Measurements from ENCODE around the gene LPXN. TPM values are rescaled to one million over a fixed set of nuclear protein-coding genes. Genes with fewer than 3 reads are reported as not detected.

Gene LPXN
- total RNA-seq, result 3.1 and 3.2 TPM in 2 replicates
- polyA plus RNA-seq, result 2.3 and 3.7 TPM in 2 replicates

DNA sequence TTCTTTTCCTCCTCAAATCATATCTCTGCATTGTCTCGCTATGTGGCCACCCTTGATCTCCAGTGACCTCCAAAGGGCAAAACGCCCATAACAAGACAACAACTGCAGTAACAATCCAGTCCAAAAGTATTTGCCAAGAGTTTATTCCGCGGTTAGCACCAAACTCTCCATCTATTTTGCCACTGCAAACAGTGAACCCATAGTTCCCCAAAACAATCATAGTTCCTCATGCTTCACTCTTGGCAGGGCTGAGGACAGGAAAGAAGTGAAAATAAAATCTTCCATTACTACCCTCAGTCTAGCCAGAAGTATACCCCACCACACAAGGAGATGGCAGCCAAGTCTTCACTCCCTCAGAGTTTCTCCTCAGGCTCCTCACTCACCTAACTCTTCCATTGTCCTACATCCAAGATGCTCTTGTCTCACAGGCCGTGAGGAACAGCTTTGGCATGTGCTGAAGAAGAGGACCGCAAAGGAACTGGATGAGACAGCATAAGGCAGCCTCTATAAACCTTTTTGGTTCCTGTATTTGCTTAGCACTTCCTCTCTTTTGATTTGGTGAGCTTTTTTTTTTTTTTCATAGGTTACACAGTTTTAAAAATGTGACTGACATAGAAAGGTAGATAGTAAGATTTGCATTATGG is at the start of gene LPXN:
Gene LPXN (minus strand): TSS at position 480 of the 644 bp plus-strand sequence. CDS start 84 bp downstream, at position 396.
- Histone ChIP-seq H3K4me2 (peak within 1 kb of the TSS; percentile 88), H2AFZ (no peak within 1 kb of the TSS), H3K4me1 (ENCODE audit: insufficient read depth) (peaks cover 6% of the 10 kb centered on the region), H3K27ac (peak within 1 kb of the TSS; percentile 98), H4K20me1 (ENCODE audit: insufficient read depth, poor library complexity, severe bottlenecking) (no peaks in the 10 kb centered on the region), H3K36me3 (replicated peaks; ENCODE audit: insufficient read depth, low read depth) (no peaks in the 10 kb centered on the region), H3K4me3 (no peak within 1 kb of the TSS), H3K9me2 (replicated peaks; ENCODE audit: insufficient read depth) (no peaks in the 10 kb centered on the region), H3K27me3 (no peaks in the 10 kb centered on the region), H3K79me2 (peaks cover 24% of the 10 kb centered on the region), H3K9me3 (ENCODE audit: low read depth) (no peaks in the 10 kb centered on the region)
- 96% methylated on average over 6 of the region's 6 CpGs for WGBS (ENCODE audit: low lambda C conversion rate, missing lambda C conversion rate)
- TF ChIP-seq CTCF (IDR thresholded peaks at IDR 0.05; ENCODE audit: poor library complexity), result no peak
- TF ChIP-seq EZH2 (IDR thresholded peaks at IDR 0.05; ENCODE audit: borderline replicate concordance), result no peak
- DNase-seq (ENCODE audit: low spot score), result no peak

- no peaks in the 10 kb centered on the region for H3K4me1 ChIP-seq (ENCODE audit: insufficient read depth)
- no peak overlapping the region for H2AFZ ChIP-seq
- H3K27ac ChIP-seq, result no peak overlapping the region
- H3K4me2 ChIP-seq, result no peak overlapping the region
- DNase-seq (ENCODE audit: low spot score), result no peak
- H3K79me2 ChIP-seq, result no peaks in the 10 kb centered on the region
- TF ChIP-seq EZH2phosphoT487 (IDR thresholded peaks at IDR 0.05; ENCODE audit: low read depth, severe bottlenecking, unreplicated experiment) (no peak), EZH2 (IDR thresholded peaks at IDR 0.05; ENCODE audit: borderline replicate concordance) (no peak), CTCF (IDR thresholded peaks at IDR 0.05; ENCODE audit: poor library complexity) (no peak)
- H3K9me3 ChIP-seq (ENCODE audit: low read depth), result no peaks in the 10 kb centered on the region
- 100% methylated on average over 4 of the region's 4 CpGs for WGBS (ENCODE audit: low lambda C conversion rate, missing lambda C conversion rate)
- peaks cover 4% of the 10 kb centered on the region for H3K36me3 ChIP-seq (replicated peaks; ENCODE audit: insufficient read depth, low read depth)
- H4K20me1 ChIP-seq (ENCODE audit: insufficient read depth, poor library complexity, severe bottlenecking), result no peaks in the 10 kb centered on the region
- H3K4me3 ChIP-seq, result no peak overlapping the region
- H3K9me2 ChIP-seq (replicated peaks; ENCODE audit: insufficient read depth), result no peaks in the 10 kb centered on the region
- no peaks in the 10 kb centered on the region for H3K27me3 ChIP-seq
These were observed 49.4 kb upstream of the LPXN start for GRCh38 chr11:58625086-58625485.

- TF ChIP-seq EZH2phosphoT487 (IDR thresholded peaks at IDR 0.05; ENCODE audit: low read depth, severe bottlenecking, unreplicated experiment), result no peak
- TF ChIP-seq CTCF (IDR thresholded peaks at IDR 0.05; ENCODE audit: poor library complexity), result no peak
- no peak for TF ChIP-seq EZH2 (IDR thresholded peaks at IDR 0.05; ENCODE audit: borderline replicate concordance)
- 91% methylated on average over 2 of the region's 2 CpGs for WGBS (ENCODE audit: low lambda C conversion rate, missing lambda C conversion rate)
These were observed 46.7 kb upstream of the LPXN start, which contains the start of gene CNTF for GRCh38 chr11:58622344-58622743. TSS of gene CNTF (plus strand) at chr11:58622665. CDS start at chr11:58622753, 88 bp downstream.

More at GRCh38 chr11:58622344-58622743, 46.7 kb upstream of the LPXN start, which contains the start of gene CNTF:
- no peaks in the 10 kb centered on the region for H4K20me1 ChIP-seq (ENCODE audit: insufficient read depth, poor library complexity, severe bottlenecking)
- no peak within 1 kb of the TSS for H3K4me2 ChIP-seq
- H2AFZ ChIP-seq, result no peak within 1 kb of the TSS
- H3K9me3 ChIP-seq (ENCODE audit: low read depth), result no peaks in the 10 kb centered on the region
- H3K27ac ChIP-seq, result no peak within 1 kb of the TSS
- H3K4me1 ChIP-seq (ENCODE audit: insufficient read depth), result no peaks in the 10 kb centered on the region
- DNase-seq (ENCODE audit: low spot score), result no peak
- no peaks in the 10 kb centered on the region for H3K9me2 ChIP-seq (replicated peaks; ENCODE audit: insufficient read depth)
- no peaks in the 10 kb centered on the region for H3K27me3 ChIP-seq
- H3K36me3 ChIP-seq (replicated peaks; ENCODE audit: insufficient read depth, low read depth), result peaks cover 4% of the 10 kb centered on the region
- H3K4me3 ChIP-seq, result no peak within 1 kb of the TSS
- H3K79me2 ChIP-seq, result no peaks in the 10 kb centered on the region

All from hepatocyte (in vitro differentiated cells).